ENCODE measurements around the gene ERBIN. TPM values are rescaled to one million over a fixed set of nuclear protein-coding genes. Genes with fewer than 3 reads are reported as not detected.

Gene ERBIN
- total RNA-seq, 1 donor from 2014 or later = 77.4 TPM

- TF ChIP-seq CTCF (conservative IDR thresholded peaks at IDR 0.05; ENCODE audit: low read depth, low read length) = no peak
- no peak overlapping the region for H3K4me3 ChIP-seq (ENCODE audit: low read depth, low read length)
- DNase-seq (ENCODE audit: low read depth) = no peak
Observed at GRCh38 chr5:65892801-65893200, 33.6 kb upstream of the ERBIN start.

GRCh38 chr5:65893749-65894430, 32.5 kb upstream of the ERBIN start:
- no peak overlapping the region for H3K4me3 ChIP-seq (ENCODE audit: low read depth, low read length)
- no peak for TF ChIP-seq CTCF (conservative IDR thresholded peaks at IDR 0.05; ENCODE audit: low read depth, low read length)
- DNase-seq (ENCODE audit: low read depth) = no peak

- DNase-seq (ENCODE audit: low read depth) = no peak
- no peak for TF ChIP-seq CTCF (conservative IDR thresholded peaks at IDR 0.05; ENCODE audit: low read depth, low read length)
- no peak overlapping the region for H3K4me3 ChIP-seq (ENCODE audit: low read depth, low read length)
Observed at GRCh38 chr5:65895891-65896290, 30.5 kb upstream of the ERBIN start.

- no peak overlapping the region for H3K4me3 ChIP-seq (ENCODE audit: low read depth, low read length)
- DNase-seq (ENCODE audit: low read depth) = no peak
- no peak for TF ChIP-seq CTCF (conservative IDR thresholded peaks at IDR 0.05; ENCODE audit: low read depth, low read length)
Observed at GRCh38 chr5:65900746-65901145, 25.6 kb upstream of the ERBIN start.

GRCh38 chr5:65902104-65902503, 24.3 kb upstream of the ERBIN start:
- TF ChIP-seq CTCF (conservative IDR thresholded peaks at IDR 0.05; ENCODE audit: low read depth, low read length) = no peak
- H3K4me3 ChIP-seq (ENCODE audit: low read depth, low read length) = no peak overlapping the region
- no peak for DNase-seq (ENCODE audit: low read depth)

- no peak for DNase-seq (ENCODE audit: low read depth)
Observed at GRCh38 chr5:65903581-65903980, 22.8 kb upstream of the ERBIN start.

More at GRCh38 chr5:65903581-65903980, 22.8 kb upstream of the ERBIN start:
- TF ChIP-seq CTCF (conservative IDR thresholded peaks at IDR 0.05; ENCODE audit: low read depth, low read length) = no peak
- no peak overlapping the region for H3K4me3 ChIP-seq (ENCODE audit: low read depth, low read length)

Data from epithelial cell of proximal tubule (primary cell).